DOHH2 (cell line): Measurements from ENCODE around the gene PROK1.

Source experiments
- H3F3A ChIP-seq: fragments of 200-600 bp; sonication (generic), shearing (Covaris generic); 2 replicates; pipeline ENCODE4 v1.6.0; 2016; ENCODE audit warnings: antibody characterized with exemption, mild to moderate bottlenecking; ENCODE audit not compliant: control insufficient read depth, insufficient read depth
- H3K27ac ChIP-seq: fragments of 200-600 bp; sonication (generic); 2 replicates; pipeline ENCODE4 v1.5.1; 2014; ENCODE audit warnings: low read depth, mild to moderate bottlenecking, low read length, moderate library complexity
- H3K27me3 ChIP-seq: fragments of 200-600 bp; sonication (generic); 2 replicates; pipeline ENCODE4 v1.6.1; 2014; ENCODE audit warnings: mild to moderate bottlenecking, low read length, mixed read lengths; ENCODE audit not compliant: control insufficient read depth
- H3K36me3 ChIP-seq: fragments of 200-600 bp; sonication (generic); 2 replicates; pipeline ENCODE4 v1.6.1; 2014; ENCODE audit warnings: mild to moderate bottlenecking, low read length, moderate library complexity, mixed read lengths; ENCODE audit not compliant: control insufficient read depth
- H3K4me1 ChIP-seq: fragments of 200-600 bp; sonication (generic); 2 replicates; pipeline ENCODE4 v1.6.1; 2014; ENCODE audit warnings: mild to moderate bottlenecking, low read length, mixed read lengths; ENCODE audit not compliant: control insufficient read depth
- H3K4me2 ChIP-seq: fragments of 200-600 bp; sonication (generic); 2 replicates; pipeline ENCODE4 v1.6.0; 2014; ENCODE audit warnings: mild to moderate bottlenecking, low read length, moderate library complexity
- H3K4me3 ChIP-seq: fragments of 200-600 bp; sonication (generic); 2 replicates; pipeline ENCODE4 v1.5.1; 2014; ENCODE audit warnings: mild to moderate bottlenecking, low read length, mixed read lengths
- H3K79me2 ChIP-seq: fragments of 200-600 bp; sonication (generic); 2 replicates; pipeline ENCODE4 v1.6.1; 2014; ENCODE audit warnings: mild to moderate bottlenecking, low read length, mixed read lengths; ENCODE audit not compliant: control insufficient read depth
- H3K9me2 ChIP-seq: fragments of 200-600 bp; sonication (generic); replicated peaks from 2 replicates; pipeline ENCODE4 v1.6.1; 2014; ENCODE audit warnings: mild to moderate bottlenecking, low read length, mixed read lengths; ENCODE audit not compliant: control insufficient read depth
- H3K9me3 ChIP-seq: fragments of 200-600 bp; sonication (generic); 2 replicates; pipeline ENCODE4 v1.6.1; 2014; ENCODE audit warnings: antibody characterized with exemption, low read length, mixed read lengths; ENCODE audit not compliant: control insufficient read depth, insufficient read depth
- H4K20me1 ChIP-seq: fragments of 200-600 bp; sonication (generic); 2 replicates; pipeline ENCODE4 v1.6.0; 2014; ENCODE audit warnings: low read depth, mild to moderate bottlenecking, antibody characterized with exemption, low read length, moderate library complexity; ENCODE audit not compliant: control insufficient read depth, insufficient read depth
- CTCF ChIP-seq: fragments of 200-600 bp; sonication (generic); IDR thresholded peaks from one replicate; pipeline ENCODE4 v1.5.1; 2014; ENCODE audit warnings: antibody characterized with exemption, mild to moderate bottlenecking, low read depth, low read length; ENCODE audit not compliant: poor library complexity, severe bottlenecking
- EZH2phosphoT487 ChIP-seq: fragments of 200-600 bp; sonication (generic); IDR thresholded peaks from 2 replicates; pipeline ENCODE4 v1.6.1; 2017; ENCODE audit warnings: borderline replicate concordance, mild to moderate bottlenecking, antibody characterized with exemption, low read length, moderate library complexity, mixed read lengths

The PROK1 gene

DNA sequence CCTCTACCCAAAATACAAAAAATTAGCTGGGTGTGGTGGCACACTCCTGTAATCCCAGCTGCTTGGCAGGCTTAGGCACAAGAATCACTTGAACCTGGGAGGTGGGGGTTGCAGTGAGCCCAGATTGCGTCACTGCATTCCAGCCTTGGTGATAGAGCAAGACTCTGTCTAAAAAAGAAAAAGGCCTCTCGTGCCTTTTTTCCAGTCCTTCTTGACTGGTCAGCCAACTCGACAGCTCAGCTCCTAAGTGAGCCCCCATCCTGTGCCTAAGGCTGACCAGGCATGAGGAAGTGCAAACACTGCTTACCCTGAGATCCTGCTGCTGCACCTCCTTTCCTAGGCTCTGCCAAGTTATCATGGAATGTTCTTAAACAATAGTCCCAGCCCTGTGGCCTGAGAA lies 10.1 kb upstream of the PROK1 start:
- no peaks in the 10 kb centered on the region; the same call in 1 of the 2 replicates for H3K27me3 ChIP-seq
- H3K9me3 ChIP-seq = no peaks in the 10 kb centered on the region
- no peaks in the 10 kb centered on the region for H3K79me2 ChIP-seq
- H3F3A ChIP-seq = no peaks in the 10 kb centered on the region
- no peak overlapping the region for H3K27ac ChIP-seq
- H3K4me2 ChIP-seq = no peak overlapping the region
- H3K36me3 ChIP-seq = no peaks in the 10 kb centered on the region
- no peak overlapping the region for H3K4me3 ChIP-seq
- no peaks in the 10 kb centered on the region for H4K20me1 ChIP-seq
- no peak for TF ChIP-seq CTCF
- no peaks in the 10 kb centered on the region for H3K9me2 ChIP-seq
- H3K4me1 ChIP-seq = no peaks in the 10 kb centered on the region

DNA sequence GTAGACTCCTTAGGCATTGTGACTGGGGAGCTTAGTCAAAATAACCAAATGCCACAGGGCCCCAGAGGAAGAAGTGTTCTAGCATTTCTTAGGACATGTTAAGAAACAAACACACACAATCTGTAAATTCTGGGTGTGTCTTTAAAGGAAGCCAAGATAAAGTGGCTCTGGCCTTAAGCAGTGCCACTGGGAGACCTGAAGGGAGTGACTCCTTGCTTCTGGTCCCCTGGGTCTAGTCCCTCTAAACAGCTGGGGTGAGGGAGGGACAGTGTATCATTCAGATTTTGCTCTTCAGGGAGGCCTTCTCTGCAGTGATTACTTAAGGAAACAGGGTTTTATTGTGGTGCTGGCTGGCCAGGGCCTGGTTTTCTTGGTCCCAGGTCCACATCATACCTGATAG lies 9.1 kb upstream of the PROK1 start:
- no peak overlapping the region for H3K4me3 ChIP-seq
- no peaks in the 10 kb centered on the region for H3K79me2 ChIP-seq
- H3K4me2 ChIP-seq = no peak overlapping the region
- H3K27ac ChIP-seq = no peak overlapping the region
- no peaks in the 10 kb centered on the region for H3K9me2 ChIP-seq
- H3K9me3 ChIP-seq = no peaks in the 10 kb centered on the region
- H4K20me1 ChIP-seq = no peaks in the 10 kb centered on the region
- no peaks in the 10 kb centered on the region for H3K4me1 ChIP-seq
- no peaks in the 10 kb centered on the region for H3K36me3 ChIP-seq
- no peaks in the 10 kb centered on the region for H3F3A ChIP-seq
- H3K27me3 ChIP-seq = no peaks in the 10 kb centered on the region; the same call in 1 of the 2 replicates
- TF ChIP-seq EZH2phosphoT487 = no peak
- TF ChIP-seq CTCF = no peak

DNA sequence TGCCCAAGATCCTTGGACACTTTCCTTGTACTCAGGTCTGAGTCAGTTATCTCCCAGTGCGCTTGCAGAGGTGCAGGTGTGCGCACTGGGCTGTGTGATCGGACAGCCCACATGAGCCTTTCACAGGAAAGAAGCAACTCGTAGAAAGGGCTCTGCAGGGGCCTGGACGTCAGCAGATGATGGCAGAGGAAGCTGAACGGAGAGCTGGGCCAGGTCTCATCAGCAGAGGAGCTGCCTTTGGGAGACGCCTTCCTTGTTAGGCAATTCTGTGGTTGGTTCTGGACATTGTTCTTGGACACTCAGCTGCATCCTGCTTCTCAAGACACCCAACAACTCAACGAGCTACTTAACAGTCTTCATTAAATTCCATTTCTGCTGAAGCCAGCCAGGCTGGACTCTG lies 7.5 kb upstream of the PROK1 start:
- Histone ChIP-seq H3K27ac (no peak overlapping the region), H3K4me1 (no peaks in the 10 kb centered on the region), H3F3A (no peaks in the 10 kb centered on the region), H3K4me3 (no peak overlapping the region), H4K20me1 (no peaks in the 10 kb centered on the region), H3K27me3 (peaks cover 13% of the 10 kb centered on the region), H3K9me3 (no peaks in the 10 kb centered on the region), H3K4me2 (no peak overlapping the region), H3K9me2 (no peaks in the 10 kb centered on the region), H3K79me2 (no peaks in the 10 kb centered on the region), H3K36me3 (no peaks in the 10 kb centered on the region)
- no peak for TF ChIP-seq EZH2phosphoT487
- TF ChIP-seq CTCF = no peak

DNA sequence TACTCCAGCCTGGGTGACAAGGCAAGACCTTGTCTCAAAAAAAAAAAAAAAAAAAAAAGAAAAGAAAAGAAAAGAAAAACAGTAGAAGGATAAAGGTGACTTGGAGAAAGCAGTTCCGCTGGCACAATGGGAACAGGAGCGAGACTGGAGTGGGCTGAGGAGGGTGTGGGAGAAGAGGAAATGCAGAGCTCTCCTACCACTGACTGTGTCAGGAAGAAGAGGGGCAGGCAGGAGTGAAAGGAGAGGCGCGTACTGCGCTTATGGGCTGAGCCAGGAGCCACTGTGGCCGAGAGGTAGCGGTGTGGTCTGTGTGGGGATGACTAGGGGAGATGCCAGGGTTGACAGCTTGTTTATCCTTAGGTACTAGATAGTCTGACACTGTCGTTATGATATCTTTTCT lies 6.4 kb upstream of the PROK1 start:
- Histone ChIP-seq H3F3A (no peaks in the 10 kb centered on the region), H4K20me1 (no peaks in the 10 kb centered on the region), H3K79me2 (no peaks in the 10 kb centered on the region), H3K36me3 (no peaks in the 10 kb centered on the region), H3K9me3 (no peaks in the 10 kb centered on the region), H3K27ac (no peak overlapping the region), H3K27me3 (peaks cover 18% of the 10 kb centered on the region), H3K4me2 (no peak overlapping the region), H3K4me1 (no peaks in the 10 kb centered on the region), H3K9me2 (no peaks in the 10 kb centered on the region), H3K4me3 (no peak overlapping the region)
- TF ChIP-seq EZH2phosphoT487 = no peak
- TF ChIP-seq CTCF = no peak
